Omental fat pad (tissue), 4 donors: ENCODE data around the gene COBLL1. TPM values are rescaled to one million over a fixed set of nuclear protein-coding genes. Genes with fewer than 3 reads are reported as not detected.
"Not testable (repeated sequence)": the region's sequence is repeated elsewhere in the genome, so short reads cannot be mapped to it uniquely, and the experiment has no call there.

Experiments
- ATAC-seq: fragments of 150-250 bp; one replicate; pipeline ENCODE4 v1.9.1; 2016; ENCODE audit warnings: mild to moderate bottlenecking, moderate library complexity; ENCODE audit not compliant: low FRiP score
- DNase-seq: peaks from one replicate; pipeline ENCODE4 v3.0.0-alpha.2; 2019; ENCODE audit warnings: low spot score
- total RNA-seq, 4 donors: library from RNA; depleted of rRNA; stranded (reverse); fragments of >200 nt; gene quantifications; one replicate each; pipeline ENCODE4 v1.1.0, GENCODE V29; 2016
- TF ChIP-seq, protein P1 (sequence below), 3 donors: fragments of 450-650 bp; IDR thresholded peaks; one replicate each; pipeline ENCODE4 v1.5.1; 2016 to 2017; ENCODE audit warnings: antibody characterized with exemption in 3 of 3, mild to moderate bottlenecking in 3 of 3, moderate library complexity in 2 of 3

The COBLL1 gene
- total RNA-seq, 4 donors from 2014 or later, result 38.1 to 114 (median 68.5) TPM

DNA sequence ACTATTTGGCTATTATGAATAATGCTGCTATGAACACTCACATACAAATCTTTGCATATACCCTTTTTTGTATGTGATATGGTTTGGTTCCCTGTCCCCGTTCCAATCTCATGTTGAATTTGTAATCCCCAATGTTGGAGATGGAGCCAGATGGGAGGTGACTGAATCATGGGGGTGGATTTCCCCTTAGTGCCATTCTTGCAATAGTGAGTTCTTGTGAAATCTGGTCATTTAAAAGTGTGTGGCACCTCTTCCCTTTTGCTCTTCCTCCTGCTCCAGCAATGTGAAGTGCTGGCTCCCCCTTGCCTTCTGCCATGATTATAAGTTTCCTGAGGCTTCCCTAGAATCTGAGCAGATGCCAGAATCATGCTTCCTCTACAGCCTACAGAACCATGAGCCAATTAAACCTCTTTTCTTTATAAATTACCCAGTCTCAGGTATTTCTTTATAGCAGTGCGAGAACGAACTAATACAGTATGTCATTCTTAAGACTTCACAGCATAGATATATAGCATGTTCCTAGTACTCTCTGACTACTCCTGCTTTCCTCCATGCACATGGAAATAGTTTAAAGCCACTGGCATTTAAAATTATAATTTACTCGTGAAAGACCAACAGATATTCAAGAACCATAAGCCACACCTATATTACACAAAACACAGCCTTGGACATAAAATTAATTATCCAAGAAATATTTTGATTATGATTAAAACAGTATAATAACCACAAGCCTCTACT is 75.2 kb downstream of the COBLL1 start:
- ATAC-seq (no peak), DNase-seq (no peak)
- TF ChIP-seq, protein P1, sequence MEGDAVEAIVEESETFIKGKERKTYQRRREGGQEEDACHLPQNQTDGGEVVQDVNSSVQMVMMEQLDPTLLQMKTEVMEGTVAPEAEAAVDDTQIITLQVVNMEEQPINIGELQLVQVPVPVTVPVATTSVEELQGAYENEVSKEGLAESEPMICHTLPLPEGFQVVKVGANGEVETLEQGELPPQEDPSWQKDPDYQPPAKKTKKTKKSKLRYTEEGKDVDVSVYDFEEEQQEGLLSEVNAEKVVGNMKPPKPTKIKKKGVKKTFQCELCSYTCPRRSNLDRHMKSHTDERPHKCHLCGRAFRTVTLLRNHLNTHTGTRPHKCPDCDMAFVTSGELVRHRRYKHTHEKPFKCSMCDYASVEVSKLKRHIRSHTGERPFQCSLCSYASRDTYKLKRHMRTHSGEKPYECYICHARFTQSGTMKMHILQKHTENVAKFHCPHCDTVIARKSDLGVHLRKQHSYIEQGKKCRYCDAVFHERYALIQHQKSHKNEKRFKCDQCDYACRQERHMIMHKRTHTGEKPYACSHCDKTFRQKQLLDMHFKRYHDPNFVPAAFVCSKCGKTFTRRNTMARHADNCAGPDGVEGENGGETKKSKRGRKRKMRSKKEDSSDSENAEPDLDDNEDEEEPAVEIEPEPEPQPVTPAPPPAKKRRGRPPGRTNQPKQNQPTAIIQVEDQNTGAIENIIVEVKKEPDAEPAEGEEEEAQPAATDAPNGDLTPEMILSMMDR (IDR thresholded peaks at IDR 0.05), result no peak

DNA sequence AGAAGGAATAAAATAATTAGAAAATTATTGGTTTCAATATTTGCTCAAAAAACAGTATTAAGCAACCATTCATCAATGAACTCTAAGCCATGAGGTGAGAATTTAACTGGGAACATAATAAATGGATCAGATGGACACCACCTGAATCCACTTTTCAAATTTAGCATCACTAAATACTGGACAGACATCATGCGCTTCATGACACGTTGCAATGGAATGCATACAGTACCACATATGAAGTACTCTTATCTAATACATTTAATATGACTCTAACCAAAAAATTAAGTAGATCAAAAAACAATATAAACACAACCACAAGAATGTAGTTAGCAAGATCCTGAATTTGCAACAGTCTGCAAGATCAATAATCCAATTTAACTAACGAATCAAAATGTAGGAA is 76.6 kb downstream of the COBLL1 start:
- TF ChIP-seq, protein P1 (IDR thresholded peaks at IDR 0.05), result no peak
- DNase-seq, result no peak
- no peak for ATAC-seq

- TF ChIP-seq, protein P1 (IDR thresholded peaks at IDR 0.05), result no peak
- DNase-seq (no peak), ATAC-seq (no peak)
Observed at GRCh38 chr2:164764474-164764873, 77.1 kb downstream of the COBLL1 start.

DNA sequence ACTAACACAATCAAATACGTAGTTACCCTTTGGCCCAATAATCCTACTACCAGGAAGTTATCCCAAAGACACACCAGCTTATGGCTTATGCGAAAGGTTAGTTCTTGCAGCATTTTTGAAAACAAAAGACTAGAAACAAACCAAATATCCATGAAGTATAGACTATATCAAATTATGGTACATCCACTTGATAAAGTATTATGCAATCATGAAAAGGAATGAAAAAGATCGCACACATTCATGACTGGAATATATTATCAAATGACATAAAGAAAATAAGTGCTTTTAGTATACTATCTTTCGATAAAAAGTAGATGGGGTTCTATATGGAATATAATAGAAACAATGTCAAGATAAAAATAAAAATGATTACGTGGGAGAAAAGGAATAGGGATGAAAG is 78.2 kb downstream of the COBLL1 start:
- DNase-seq (no peak), ATAC-seq (no peak)
- TF ChIP-seq, protein P1 (IDR thresholded peaks at IDR 0.05), result no peak

- peak; percentile 34 for ATAC-seq
- DNase-seq, result no peak
- TF ChIP-seq, protein P1 (IDR thresholded peaks at IDR 0.05), result no peak
Observed at GRCh38 chr2:164761737-164762460, 79.7 kb downstream of the COBLL1 start.

- not testable (repeated sequence) for ATAC-seq, DNase-seq
Observed at GRCh38 chr2:164761201-164761600, 80.4 kb downstream of the COBLL1 start.

DNA sequence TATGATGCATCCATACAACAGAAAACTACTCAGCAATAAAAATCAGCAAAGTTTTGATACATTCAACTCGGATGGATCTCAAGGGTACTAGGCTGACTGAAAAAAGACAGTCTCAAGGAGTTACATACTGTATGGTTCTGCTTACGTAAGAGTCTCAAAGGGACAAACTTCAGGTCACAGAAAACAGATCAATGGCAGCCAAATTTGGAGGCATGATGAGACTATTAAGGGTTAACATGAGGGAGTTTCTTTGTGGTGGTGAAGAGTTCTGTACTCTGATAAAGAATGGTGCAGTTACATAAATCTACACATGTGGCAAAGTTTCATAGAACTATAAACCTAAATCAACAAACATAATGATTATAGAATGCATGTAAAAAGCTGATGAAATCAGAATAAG is 81.4 kb downstream of the COBLL1 start:
- TF ChIP-seq, protein P1 (IDR thresholded peaks at IDR 0.05), result no peak
- ATAC-seq, result no peak
- no peak for DNase-seq
